Pulmonary artery endothelial cell (primary cell): ENCODE results near the gene RPS3A. TPM values are rescaled to one million over a fixed set of nuclear protein-coding genes. Genes with fewer than 3 reads are reported as not detected.
"Not testable (repeated sequence)": the region's sequence is repeated elsewhere in the genome, so short reads cannot be mapped to it uniquely, and the experiment has no call there.

Experiments
- DNase-seq: peaks from one replicate; pipeline ENCODE4 v3.0.0-alpha.2; 2011; ENCODE audit warnings: low read depth, low spot score
- total RNA-seq: library from RNA; depleted of rRNA; stranded (reverse); fragments of >200 nt; gene quantifications from 2 replicates; pipeline ENCODE4 v1.2.3, GENCODE V29; 2014

The RPS3A gene
- total RNA-seq, 1 donor from 2014 or later = 2,296 TPM

GRCh38 chr4:151114986-151115385 lies 15.6 kb downstream of the RPS3A start:
- no peak for DNase-seq

GRCh38 chr4:151117371-151117962 lies 18.0 kb downstream of the RPS3A start:
- peak; percentile 40 for DNase-seq

- DNase-seq = peak; percentile 44
Measured at GRCh38 chr4:151129796-151130195, 30.4 kb downstream of the RPS3A start.

GRCh38 chr4:151133311-151133710 lies 33.9 kb downstream of the RPS3A start:
- DNase-seq = no peak

GRCh38 chr4:151136048-151136447 lies 36.6 kb downstream of the RPS3A start:
- DNase-seq = not testable (repeated sequence)

- DNase-seq = no peak
Measured at GRCh38 chr4:151139814-151140213, 40.4 kb downstream of the RPS3A start.

- no peak for DNase-seq
Measured at GRCh38 chr4:151142758-151143157, 43.3 kb downstream of the RPS3A start.

GRCh38 chr4:151143162-151143561 lies 43.7 kb downstream of the RPS3A start:
- no peak for DNase-seq

GRCh38 chr4:151143811-151144210 lies 44.4 kb downstream of the RPS3A start:
- DNase-seq = no peak

- no peak for DNase-seq
Measured at GRCh38 chr4:151144329-151145072, 45.1 kb downstream of the RPS3A start.

- DNase-seq = no peak
Measured at GRCh38 chr4:151147000-151147399, 47.6 kb downstream of the RPS3A start.

GRCh38 chr4:151148261-151148660 lies 48.8 kb downstream of the RPS3A start:
- DNase-seq = no peak

GRCh38 chr4:151150821-151151580 lies 51.6 kb downstream of the RPS3A start:
- DNase-seq = no peak

GRCh38 chr4:151152028-151152427 lies 52.6 kb downstream of the RPS3A start:
- DNase-seq = no peak

GRCh38 chr4:151153585-151153984 lies 54.2 kb downstream of the RPS3A start:
- DNase-seq = no peak

Other genes with a start within 250 kb of the RPS3A start
- 62.3 and 63.4 TPM in 2 replicates for gene LRBA, start 84.3 kb upstream of the RPS3A start, total RNA-seq
- not detected in 2 replicates for gene PRSS48, start 177.5 kb downstream of the RPS3A start, total RNA-seq
- gene SH3D19, start 226.0 kb downstream of the RPS3A start, total RNA-seq = 43.0 and 54.5 TPM in 2 replicates